Measurements from ENCODE around the gene OR52E1.
"Not testable (repeated sequence)": the region's sequence is repeated elsewhere in the genome, so short reads cannot be mapped to it uniquely, and the experiment has no call there.

OR52E1 gene

DNA sequence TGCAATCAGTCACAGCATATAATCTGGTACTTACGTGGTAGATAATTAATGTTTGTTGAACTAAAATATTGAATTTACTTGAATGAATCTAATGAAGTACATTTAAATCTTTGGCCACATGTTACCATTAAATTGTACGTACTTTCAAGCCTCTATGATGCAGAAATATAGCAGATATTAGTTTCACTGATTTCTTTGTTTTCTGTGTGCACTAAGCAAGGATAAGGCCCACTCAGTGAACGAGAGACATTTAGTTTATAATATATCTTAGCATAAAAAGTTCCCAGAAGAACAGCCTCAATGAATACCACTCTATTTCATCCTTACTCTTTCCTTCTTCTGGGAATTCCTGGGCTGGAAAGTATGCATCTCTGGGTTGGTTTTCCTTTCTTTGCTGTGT is at the start of gene OR52E1:
Gene OR52E1, plus strand, starts transcription at position 301 of the 400 bp plus-strand sequence.
- DNase-seq, result no peak

DNA sequence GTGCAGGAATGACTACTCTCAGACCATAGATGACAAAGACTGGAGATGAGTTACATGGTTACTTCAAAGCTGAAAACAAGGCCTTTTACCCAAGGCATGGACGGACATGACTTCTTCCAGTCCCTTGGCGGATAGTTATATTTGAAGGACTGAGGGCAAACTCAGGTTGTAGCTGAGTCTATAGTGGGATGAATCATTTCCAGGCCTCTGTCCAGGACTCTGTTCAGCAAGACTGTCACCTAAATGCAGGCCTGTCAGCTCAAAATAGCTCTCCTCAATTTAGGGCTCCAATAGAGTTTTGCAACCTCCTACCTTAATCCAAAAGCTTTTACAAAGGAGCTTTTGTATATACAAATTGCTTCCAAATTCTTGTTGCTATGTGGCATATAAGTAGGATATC is 47.4 kb upstream of the OR52E1 start:
- DNase-seq, result no peak

DNA sequence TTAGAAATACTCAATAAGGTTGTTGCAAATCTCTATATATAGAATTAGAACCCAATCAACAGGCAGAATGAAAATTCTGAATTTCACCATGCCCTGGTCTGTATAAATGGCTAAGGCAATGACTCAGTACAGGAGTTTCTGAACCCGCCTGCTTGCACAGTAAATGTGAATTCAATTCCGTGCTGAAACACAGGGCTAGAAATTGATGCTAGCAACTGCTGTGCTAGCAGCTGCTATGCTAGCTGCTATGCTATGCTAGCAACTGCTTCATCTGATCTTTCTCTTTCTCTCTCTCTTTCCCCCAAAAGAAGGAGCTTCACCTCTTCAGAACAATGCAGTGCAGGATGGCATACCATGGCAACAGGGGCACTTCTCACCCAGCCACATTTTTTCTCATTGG is 32.7 kb upstream of the OR52E1 start:
- DNase-seq, result no peak

DNA sequence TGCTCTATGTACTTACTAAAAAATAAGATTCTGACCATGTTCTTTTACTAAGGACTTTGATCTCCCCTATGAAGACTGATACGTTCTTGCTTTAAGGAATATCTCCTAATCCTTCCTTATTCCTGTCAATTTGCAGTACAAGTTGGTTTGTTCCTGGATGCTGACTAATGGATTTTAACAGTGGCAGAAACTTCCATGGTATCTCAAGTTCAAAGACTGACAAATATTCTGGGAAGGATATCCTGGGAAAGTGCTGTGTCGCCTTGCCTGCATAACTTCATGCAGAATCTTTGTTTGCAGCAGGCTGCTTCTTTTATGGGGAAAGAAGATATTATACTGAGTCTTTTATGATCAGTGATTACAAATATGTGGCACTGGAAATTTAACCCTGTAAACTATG is 31.4 kb upstream of the OR52E1 start:
- DNase-seq, result no peak

DNA sequence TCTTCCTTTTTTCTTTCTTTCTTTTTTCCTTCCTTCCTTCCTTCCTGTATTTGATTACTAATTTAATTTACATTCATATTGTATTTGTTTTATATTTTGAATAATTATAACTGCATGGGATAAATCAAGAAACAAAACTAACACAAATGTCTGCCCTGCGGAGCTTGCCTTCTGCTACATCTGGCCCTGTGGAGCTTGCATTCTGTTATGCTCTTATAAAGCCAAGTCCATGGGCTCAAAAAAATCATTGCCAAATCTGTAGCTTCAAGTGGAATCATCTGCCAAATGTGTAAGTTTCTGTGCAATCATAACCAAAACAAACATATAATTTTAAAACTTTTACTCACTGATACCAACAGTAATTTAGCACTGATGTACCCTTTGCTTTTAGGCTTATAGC is 31.0 kb upstream of the OR52E1 start:
- DNase-seq, result no peak

DNA sequence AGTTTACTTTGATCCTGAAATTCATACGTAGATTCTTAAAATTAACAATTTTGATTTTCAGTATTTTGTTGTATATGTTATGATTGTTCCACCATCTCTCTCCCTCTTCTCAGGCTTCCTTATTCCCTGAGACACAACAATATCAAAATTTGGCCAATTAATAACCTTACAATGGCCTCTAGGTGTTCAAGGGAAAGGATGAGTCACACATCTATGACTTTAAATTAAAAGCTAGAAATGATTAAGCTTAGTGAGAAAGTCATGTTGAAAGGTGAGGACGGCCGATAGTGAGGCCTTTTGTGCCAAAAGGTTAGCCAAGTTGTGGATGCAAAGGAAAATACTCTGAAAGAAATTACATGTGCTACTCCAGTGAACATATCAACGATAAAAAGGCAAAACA is 28.5 kb upstream of the OR52E1 start:
- no peak for DNase-seq

DNA sequence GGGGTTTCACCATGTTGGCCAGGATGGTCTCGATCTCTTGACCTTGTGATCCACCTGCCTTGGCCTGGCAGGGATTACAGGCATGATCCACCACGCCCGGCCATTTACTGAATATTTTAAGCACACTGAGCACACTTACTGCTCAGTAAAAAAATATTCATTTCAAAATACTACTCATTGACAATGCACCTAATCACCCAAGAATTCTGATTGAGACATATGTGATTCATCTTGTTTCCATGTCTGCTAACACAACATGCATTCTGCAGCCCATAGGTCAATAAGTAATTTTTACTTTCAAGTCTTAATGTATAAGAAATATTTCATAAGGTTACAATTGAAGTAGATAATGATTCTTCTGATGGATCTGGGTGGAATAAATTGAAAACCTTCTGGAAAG is 27.3 kb upstream of the OR52E1 start:
- no peak for DNase-seq

DNA sequence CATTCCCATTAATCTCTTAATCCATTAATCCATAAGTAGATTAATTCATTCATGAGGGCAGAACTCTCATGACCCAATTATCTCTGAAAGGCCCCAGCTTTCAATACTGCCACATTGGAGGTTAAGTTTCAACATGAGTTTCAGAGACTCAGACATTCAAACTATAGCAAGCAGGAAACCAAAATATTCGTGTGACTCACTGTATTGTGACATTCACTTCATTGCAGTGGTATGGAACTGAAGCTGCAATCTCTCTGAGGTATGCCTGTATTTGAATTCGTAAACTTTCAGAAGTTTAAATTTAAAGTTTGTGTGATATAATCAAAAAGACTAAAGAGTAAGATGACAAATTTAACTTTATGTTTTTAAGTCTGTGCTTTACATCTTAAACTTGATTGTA is 26.0 kb upstream of the OR52E1 start:
- no peak for DNase-seq

DNA sequence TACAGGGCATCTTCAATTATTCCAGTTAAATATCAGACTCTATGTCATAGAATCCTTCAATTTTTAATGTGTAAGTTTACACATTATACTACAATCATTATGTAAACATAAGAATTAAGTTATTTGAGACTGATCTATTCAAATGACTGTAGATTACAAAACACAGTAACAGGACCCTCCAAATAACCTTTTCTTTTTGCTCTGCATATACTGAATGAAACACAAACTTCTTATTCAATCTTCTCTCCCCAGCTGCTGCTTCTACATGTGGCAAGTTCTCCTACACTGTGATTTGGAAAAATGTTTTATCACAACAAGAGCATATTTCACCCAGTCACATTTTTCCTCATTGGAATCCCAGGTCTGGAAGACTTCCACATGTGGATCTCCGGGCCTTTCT is 23.1 kb upstream of the OR52E1 start, which contains the start of gene OR52J3:
Gene OR52J3, plus strand, starts transcription at position 301 of the 400 bp plus-strand sequence. Its CDS starts 0 bp downstream, at position 301.
- DNase-seq, result no peak

DNA sequence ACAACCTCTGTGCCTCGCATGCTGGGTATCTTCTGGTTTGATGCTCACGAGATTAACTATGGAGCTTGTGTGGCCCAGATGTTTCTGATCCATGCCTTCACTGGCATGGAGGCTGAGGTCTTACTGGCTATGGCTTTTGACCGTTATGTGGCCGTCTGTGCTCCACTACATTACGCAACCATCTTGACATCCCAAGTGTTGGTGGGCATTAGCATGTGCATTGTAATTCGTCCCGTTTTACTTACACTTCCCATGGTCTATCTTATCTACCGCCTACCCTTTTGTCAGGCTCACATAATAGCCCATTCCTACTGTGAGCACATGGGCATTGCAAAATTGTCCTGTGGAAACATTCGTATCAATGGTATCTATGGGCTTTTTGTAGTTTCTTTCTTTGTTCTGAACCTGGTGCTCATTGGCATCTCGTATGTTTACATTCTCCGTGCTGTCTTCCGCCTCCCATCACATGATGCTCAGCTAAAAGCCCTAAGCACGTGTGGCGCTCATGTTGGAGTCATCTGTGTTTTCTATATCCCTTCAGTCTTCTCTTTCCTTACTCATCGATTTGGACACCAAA is 22.5 kb upstream of the OR52E1 start:
- DNase-seq, result no peak

DNA sequence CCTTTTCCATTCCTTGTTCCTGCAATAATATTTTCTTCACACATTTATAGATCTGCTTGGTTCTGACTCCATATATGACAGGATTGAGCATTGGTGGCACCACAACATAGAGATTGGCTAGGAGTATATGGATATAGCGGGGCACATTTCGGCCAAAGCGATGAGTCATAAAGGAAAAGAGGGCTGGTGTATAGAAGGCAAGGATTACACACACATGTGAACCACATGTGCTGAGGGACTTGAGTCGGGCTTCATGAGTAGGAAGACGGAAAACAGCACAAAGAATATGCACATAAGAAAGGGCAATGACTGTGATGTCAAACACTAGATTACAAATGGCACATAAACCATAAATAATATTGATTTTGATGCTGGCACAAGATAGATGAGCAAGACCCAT is 10.7 kb upstream of the OR52E1 start:
- DNase-seq, result not testable (repeated sequence)

DNA sequence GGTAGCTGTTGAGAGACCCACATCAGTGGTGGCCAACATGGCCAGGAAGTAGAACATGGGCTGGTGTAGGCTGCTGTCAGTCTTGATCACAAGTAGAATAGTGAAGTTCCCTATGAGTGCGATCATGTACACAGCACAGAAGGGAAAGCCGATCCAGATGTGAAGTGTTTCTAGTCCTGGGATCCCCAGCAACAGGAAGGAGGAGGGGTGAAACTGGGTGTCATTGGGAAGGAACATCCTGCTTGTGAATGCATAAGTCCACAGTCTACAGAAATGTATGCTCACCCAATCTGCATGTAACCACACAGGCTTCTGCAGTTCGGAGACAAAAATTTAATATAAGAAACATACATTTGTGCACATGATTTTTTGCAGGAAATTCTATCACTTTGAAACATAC is 10.0 kb upstream of the OR52E1 start, which contains the start of gene OR52E2:
Gene OR52E2, minus strand, starts transcription at position 237 of the 400 bp plus-strand sequence. Its CDS starts 0 bp downstream, at position 237.
- no peak for DNase-seq

DNA sequence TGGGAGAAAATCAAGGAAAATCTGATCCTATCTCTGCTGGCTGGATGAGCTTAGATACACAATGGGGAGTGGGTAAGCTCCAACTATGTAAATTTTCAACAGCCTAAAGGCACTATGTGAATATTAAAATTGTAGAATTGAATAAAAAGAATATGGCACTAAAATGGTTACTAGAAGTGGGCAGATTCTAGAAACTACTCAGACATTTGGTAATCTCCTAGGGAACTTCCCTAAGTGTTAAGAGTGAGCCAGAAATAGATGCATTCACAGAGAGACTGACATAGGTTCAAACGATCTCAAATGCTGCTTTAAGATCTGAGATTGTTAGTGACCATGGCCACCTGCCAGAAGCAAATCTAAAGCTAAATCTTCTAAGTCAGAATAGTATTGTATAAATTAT is 4.3 kb upstream of the OR52E1 start:
- DNase-seq, result no peak

DNA sequence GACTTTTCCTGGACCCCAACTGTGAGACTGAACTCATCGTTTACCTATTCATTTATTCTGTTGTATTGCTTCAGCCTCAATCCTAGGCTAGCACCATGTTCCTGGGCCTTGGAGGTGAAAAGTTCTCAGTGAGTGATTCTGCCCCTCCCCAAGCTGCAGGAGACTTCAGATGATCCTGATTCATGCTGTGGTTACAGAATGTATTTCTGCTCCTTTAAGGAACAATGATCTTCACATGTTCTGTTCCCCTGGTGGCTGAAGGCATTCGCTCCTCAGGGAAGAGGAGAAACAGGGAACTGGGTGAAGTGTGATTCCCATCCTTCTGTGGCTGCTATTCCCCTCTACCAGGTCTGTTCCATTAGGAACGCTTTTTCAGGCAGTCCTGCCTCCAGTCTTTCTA is 2.4 kb downstream of the OR52E1 start:
- no peak for DNase-seq

DNA sequence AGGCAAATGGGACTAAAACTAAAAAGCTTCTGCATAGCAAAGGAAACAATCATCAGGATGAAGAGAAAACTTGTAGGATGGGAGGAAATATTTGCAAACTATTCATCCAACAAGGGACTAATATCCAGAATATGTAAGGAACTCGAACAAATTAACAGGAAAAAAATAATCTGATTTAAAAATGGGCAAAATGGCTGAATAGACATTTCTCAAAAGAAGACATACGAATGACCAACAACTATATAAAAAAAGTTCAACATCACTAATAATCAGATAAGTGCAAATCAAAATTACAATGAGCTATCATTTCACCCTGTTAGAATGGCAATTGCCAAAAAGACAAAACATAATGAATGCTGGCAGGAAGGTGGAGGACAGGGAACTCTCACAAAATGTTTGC is 12.0 kb downstream of the OR52E1 start:
- DNase-seq, result no peak

DNA sequence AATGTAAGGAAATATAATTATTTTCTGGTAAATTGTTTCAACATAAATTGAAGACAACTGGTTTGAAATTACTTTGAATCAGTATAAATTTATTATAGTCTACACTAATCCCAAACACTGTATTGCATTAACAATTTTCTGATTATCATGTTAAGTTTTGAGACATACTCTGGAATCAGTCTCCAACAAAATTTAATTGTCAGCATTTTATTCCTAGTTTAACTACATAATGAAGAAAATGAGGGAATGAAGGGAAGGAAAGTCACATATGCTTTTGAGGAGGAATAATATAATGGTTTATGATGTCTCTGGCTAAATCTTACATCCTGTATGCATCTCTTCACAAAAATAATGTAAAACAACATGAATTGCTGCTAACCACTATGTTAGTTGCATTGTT is 14.2 kb downstream of the OR52E1 start:
- no peak for DNase-seq

DNA sequence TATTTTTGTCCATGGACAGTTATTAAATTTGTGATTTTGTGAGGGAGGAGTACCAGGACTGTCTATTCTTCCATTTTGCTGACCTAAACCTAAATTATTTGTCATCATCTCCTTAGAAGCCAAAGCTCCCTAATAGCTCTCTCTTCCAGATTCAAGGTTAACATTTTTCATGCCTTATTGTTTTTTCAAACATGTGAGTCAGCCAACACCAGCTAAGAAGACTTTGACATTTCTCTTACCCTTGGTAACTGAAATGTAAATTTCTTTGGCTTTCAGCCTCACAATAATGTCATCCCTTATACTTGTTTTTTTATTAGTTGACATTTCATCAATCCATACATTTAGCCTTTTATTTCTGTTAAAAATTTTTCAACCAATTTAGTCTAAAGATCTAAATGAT is 19.2 kb downstream of the OR52E1 start:
- no peak for DNase-seq

DNA sequence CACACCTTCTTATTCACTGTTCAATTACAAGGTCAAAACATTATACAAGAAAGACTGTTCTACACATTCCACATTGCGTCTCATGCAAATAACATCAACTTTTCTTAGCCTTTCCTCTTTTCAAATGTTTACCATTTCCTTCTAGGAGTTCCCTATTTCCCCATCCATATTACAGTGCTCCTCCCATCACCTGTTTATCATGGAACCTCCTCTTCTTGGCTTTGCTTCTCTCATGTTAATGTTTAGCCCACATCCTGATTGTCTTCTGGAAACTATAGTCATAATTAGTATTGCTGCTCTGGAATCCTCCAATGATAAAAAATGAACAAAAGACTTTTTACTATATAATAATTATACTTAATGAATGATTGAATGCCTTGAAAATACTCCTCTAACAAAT is 21.3 kb downstream of the OR52E1 start:
- no peak for DNase-seq

DNA sequence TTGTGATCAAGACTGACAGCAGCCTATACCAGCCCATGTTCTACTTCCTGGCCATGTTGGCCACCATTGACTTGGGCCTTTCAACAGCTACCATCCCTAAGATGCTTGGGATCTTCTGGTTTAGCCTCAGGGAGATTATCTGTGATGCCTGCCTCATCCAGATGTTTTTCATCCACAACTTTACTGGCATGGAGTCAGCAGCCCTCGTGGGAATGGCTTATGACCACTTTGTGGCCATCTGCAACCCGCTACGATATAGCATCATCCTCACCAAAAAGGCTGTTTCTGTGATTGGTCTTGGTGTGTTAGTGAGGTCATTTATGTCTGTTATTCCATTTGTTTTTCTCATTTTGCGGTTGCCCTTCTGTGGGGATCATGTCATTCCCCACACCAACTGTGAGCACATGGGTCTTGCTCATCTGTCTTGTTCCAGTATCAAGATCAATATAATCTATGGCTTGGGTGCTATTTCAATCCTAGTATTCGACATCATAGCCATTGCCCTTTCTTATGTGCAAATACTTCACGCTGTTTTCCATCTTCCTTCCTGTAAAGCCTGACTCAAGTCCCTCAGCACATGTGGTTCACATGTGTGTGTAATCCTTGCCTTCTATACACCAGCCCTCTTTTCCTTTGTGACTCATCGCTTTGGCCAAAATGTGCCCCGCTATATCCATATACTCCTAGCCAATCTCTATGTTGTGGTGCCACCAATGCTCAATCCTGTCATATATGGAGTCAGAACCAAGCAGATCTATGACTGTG is 23.6 kb downstream of the OR52E1 start:
- no peak for DNase-seq

DNA sequence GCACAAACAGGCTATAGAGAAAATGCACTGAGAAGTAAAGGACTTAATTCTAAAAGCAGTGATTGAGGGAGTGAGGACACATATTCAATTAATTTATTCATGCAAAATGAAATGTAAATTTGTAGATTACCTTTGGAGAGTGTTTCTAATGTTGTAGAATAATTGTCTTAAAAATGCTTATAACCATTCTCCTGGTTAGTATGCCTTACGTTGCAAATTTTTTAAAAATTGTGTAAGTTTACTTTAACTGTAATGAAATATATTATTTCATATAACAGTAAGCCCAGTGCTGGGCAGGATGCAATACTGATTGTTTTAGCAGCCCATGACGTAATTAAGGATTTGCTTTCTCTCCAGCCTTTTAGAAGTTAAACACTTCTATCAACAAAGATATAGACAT is 26.6 kb downstream of the OR52E1 start:
- DNase-seq, result no peak

DNA sequence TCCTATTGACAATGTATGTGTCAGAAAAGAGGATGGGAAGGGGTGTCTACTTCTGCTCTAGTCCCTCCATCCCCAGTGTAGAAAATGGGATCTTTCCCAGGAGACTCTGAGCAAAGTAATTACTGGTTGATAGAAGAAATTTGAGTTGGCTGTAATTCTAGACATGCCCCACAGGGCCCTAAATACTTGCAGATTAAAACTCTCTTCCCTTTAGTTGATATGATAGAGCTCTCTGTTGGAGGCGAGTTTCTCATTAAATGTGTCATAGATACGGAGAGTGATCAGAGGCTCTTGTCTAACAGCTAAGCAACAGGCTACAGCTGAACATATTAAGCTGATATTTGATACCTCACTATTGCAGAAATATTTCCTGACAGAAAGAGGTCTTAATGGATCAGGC is 32.9 kb downstream of the OR52E1 start:
- no peak for DNase-seq

DNA sequence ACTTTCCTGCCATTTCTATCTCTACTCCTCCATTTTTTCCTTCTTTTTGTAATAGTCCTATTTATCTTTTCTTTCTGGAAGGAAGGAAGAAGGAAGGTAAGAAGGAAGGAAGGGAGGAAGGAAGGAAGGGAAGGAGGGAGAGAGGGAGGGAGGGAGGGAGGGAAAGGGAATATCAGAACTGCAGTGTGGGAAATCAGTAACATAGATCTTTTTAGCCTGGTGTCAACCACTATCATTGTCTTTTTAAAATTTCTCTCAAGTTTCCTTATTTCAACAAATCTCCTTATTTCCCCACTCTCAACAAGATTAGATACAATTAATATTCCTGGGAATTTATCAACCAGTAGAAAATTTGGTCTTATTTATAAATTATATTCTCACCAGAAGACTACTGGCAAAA is 33.7 kb downstream of the OR52E1 start:
- DNase-seq, result no peak

DNA sequence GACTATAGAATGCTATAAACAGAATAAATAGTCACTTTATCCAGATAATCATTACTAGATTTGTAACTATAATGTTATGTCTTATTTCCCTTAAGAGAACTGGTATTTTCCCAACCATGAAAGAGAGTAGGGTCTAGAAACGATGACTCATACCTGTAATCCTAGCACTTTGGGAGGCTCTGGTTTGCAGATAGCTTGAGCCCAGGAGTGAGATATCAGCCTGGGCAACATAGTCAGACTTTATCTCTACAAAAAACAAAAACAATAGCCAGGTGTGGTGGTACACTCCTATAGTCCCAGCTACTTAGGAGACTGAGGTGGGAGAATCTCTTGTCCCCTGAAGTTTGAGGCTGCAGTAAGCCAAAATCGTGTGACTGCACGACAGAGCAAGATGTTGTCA is 37.9 kb downstream of the OR52E1 start:
- no peak for DNase-seq

DNA sequence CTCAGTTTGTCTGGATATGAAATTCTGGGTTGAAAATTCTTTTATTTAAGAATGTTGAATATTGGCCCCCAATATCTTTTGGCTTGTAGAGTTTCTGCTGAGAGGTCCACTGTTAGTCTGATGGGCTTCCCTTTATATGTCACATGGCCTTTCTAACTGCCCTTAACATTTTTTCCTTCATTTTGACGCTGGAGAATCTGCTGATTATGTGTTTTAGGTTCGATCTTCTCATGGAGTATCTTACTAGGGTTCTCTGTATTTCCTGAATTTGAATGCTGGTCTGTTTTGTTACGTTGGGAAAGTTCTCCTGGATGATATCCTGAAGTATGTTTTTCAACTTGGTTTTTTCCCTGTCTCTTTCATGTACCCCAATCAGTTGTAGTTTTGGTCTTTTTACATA is 46.0 kb downstream of the OR52E1 start:
- no peak for DNase-seq

DNA sequence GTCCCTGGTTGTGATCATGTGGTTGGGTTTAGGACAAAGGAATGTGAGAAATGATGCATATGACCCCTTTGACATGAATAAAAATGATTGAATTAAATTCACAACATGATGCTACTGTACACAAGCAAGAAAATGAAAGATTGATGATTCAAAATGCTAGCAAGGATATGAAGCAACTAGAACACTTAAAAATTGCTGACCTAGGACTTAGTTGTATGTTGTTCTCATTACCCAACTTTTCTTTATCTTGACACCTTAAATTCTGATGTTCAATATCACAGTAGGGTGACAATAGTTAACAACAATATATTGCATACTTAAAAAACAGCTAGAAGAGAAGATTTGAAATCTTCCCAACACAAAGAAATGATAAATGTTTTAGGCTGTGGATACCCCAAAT is 48.2 kb downstream of the OR52E1 start:
- DNase-seq, result no peak

All from activated effector memory CD4-positive, alpha-beta T cell treated with anti-CD3 and anti-CD28 coated beads, Interleukin-2, amount 50 U/mL, for 16 hours (primary cell).